ENCODE measurements around the gene MTA1.

DNA sequence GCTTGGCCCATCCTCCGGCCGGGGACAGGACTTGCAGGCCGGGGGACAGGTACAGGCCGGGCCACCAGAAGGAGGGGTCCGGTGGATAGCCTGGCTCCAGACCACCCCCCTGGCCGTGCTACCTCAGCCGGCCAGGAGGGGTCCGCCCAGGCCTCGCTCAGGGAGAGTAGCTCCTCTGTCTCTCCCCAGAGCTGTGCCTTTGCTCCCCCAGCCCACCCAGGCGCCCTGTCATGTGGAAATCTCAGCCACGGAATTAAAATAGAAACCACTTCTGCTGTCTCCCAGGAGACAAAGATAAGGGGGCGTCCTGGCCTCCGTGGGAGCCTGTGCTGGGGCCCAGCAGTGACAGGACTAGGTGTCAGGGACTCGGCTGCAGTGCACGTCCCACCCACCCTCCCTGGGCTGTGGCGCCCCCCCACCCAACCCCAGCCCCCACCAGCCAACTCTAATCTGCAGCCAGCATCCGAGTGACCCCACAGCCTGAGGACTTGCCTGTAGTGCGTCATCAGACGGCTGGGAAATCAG lies 51.7 kb downstream of the MTA1 start:
- TF ChIP-seq CEBPB (IDR thresholded peaks at IDR 0.05) (no peak), ZFP36 (IDR thresholded peaks at IDR 0.05; ENCODE audit: borderline replicate concordance, partially characterized antibody) (no peak), FOXS1 (CRISPR knock-in tag; IDR thresholded peaks at IDR 0.05) (no peak), CHD4 (IDR thresholded peaks at IDR 0.05; ENCODE audit: borderline replicate concordance) (no peak), POLR2A (IDR thresholded peaks at IDR 0.05; ENCODE audit: low read length) (no peak), RAD21 (conservative IDR thresholded peaks at IDR 0.05 in 1 of 2, IDR thresholded peaks at IDR 0.05 in 1 of 2) (no peak), HDAC2 (IDR thresholded peaks at IDR 0.05) (no peak)
- TF ChIP-seq, protein P1, sequence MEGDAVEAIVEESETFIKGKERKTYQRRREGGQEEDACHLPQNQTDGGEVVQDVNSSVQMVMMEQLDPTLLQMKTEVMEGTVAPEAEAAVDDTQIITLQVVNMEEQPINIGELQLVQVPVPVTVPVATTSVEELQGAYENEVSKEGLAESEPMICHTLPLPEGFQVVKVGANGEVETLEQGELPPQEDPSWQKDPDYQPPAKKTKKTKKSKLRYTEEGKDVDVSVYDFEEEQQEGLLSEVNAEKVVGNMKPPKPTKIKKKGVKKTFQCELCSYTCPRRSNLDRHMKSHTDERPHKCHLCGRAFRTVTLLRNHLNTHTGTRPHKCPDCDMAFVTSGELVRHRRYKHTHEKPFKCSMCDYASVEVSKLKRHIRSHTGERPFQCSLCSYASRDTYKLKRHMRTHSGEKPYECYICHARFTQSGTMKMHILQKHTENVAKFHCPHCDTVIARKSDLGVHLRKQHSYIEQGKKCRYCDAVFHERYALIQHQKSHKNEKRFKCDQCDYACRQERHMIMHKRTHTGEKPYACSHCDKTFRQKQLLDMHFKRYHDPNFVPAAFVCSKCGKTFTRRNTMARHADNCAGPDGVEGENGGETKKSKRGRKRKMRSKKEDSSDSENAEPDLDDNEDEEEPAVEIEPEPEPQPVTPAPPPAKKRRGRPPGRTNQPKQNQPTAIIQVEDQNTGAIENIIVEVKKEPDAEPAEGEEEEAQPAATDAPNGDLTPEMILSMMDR (IDR thresholded peaks at IDR 0.05), result no peak
- TF ChIP-seq, protein P2, sequence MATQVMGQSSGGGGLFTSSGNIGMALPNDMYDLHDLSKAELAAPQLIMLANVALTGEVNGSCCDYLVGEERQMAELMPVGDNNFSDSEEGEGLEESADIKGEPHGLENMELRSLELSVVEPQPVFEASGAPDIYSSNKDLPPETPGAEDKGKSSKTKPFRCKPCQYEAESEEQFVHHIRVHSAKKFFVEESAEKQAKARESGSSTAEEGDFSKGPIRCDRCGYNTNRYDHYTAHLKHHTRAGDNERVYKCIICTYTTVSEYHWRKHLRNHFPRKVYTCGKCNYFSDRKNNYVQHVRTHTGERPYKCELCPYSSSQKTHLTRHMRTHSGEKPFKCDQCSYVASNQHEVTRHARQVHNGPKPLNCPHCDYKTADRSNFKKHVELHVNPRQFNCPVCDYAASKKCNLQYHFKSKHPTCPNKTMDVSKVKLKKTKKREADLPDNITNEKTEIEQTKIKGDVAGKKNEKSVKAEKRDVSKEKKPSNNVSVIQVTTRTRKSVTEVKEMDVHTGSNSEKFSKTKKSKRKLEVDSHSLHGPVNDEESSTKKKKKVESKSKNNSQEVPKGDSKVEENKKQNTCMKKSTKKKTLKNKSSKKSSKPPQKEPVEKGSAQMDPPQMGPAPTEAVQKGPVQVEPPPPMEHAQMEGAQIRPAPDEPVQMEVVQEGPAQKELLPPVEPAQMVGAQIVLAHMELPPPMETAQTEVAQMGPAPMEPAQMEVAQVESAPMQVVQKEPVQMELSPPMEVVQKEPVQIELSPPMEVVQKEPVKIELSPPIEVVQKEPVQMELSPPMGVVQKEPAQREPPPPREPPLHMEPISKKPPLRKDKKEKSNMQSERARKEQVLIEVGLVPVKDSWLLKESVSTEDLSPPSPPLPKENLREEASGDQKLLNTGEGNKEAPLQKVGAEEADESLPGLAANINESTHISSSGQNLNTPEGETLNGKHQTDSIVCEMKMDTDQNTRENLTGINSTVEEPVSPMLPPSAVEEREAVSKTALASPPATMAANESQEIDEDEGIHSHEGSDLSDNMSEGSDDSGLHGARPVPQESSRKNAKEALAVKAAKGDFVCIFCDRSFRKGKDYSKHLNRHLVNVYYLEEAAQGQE (IDR thresholded peaks at IDR 0.05), result no peak
